Measurements from ENCODE around the gene PNLIPRP2. TPM values are rescaled to one million over a fixed set of nuclear protein-coding genes. Genes with fewer than 3 reads are reported as not detected.

The PNLIPRP2 gene
- total and polyA plus RNA-seq, 2 of the 8 experiments (the other 6 are each of a cell fraction or from before 2014, with no cell fraction given): 0.11 TPM; not detected in 1

- Histone ChIP-seq H3K18ac (ENCODE audit: extremely low read depth, low read length) (no peak overlapping the region), H3K4ac (replicated peaks; ENCODE audit: insufficient read length, low read depth, low read length) (no peak overlapping the region), H4K20me1 (replicated peaks in 1 of 2; ENCODE audit: control insufficient read depth in 1 of 2, insufficient read depth in 2 of 2, low read length in 2 of 2) (no peaks in the 10 kb centered on the region), H3K23ac (ENCODE audit: insufficient read length) (no peak overlapping the region), H3K27ac (ENCODE audit: low read depth, low read length) (no peak overlapping the region), H3K79me1 (ENCODE audit: low read depth, low read length) (no peaks in the 10 kb centered on the region), H3K79me2 (ENCODE audit: control insufficient read depth in 1 of 2, insufficient read depth in 2 of 2, low read length in 2 of 2) (no peaks in the 10 kb centered on the region), H4K5ac (ENCODE audit: insufficient read length, low read depth, low read length) (no peak overlapping the region), H3K36me3 (ENCODE audit: control insufficient read depth in 2 of 4, insufficient read depth in 4 of 4, low read length in 3 of 4) (peaks cover 0 to 9% (median 2%) of the 10 kb centered on the region in 4 experiments; a peak in 3 of 8 replicates), H2AK5ac (ENCODE audit: low read depth, low read length) (no peak overlapping the region), H2BK20ac (ENCODE audit: low read length) (no peak overlapping the region), H3K23me2 (ENCODE audit: low read depth, low read length) (no peaks in the 10 kb centered on the region; the same call in 1 of the 2 replicates), H4K91ac (replicated peaks; ENCODE audit: insufficient read length, low read length) (no peak overlapping the region), H3K27me3 (replicated peaks in 1 of 4; ENCODE audit: control insufficient read depth in 3 of 4, extremely low read depth in 1 of 4, insufficient read depth in 3 of 4, low read length in 3 of 4) (no peaks in the 10 kb centered on the region), H3K9ac (replicated peaks in 1 of 4; ENCODE audit: extremely low read depth in 1 of 4, low read depth in 3 of 4, low read length in 3 of 4) (no peak overlapping the region), H2BK120ac (replicated peaks; ENCODE audit: low read depth, low read length) (no peak overlapping the region), H2BK12ac (ENCODE audit: low read depth, low read length) (no peak overlapping the region), H3K14ac (ENCODE audit: insufficient read length) (no peak overlapping the region), H2AFZ (ENCODE audit: low read length) (no peak overlapping the region), H2BK5ac (ENCODE audit: low read depth, low read length) (no peak overlapping the region), H2BK15ac (ENCODE audit: low read length) (no peak overlapping the region; the same call in 1 of the 2 replicates), H3K4me2 (ENCODE audit: insufficient read depth in 1 of 2, low read depth in 2 of 2, low read length in 2 of 2) (no peak overlapping the region), H3K4me1 (replicated peaks in 1 of 4; ENCODE audit: control insufficient read depth in 3 of 4, insufficient read depth in 4 of 4, low read length in 3 of 4) (no peaks in the 10 kb centered on the region), H3K4me3 (ENCODE audit: extremely low read depth in 1 of 4, insufficient read depth in 2 of 4, low read depth in 3 of 4, low read length in 4 of 4) (no peak overlapping the region), H3K56ac (replicated peaks; ENCODE audit: insufficient read length, low read depth, low read length) (no peak overlapping the region), H4K8ac (ENCODE audit: extremely low read depth, insufficient read depth, low read length) (no peak overlapping the region), H3K9me3 (ENCODE audit: insufficient read depth in 2 of 2, low read depth in 1 of 2, low read length in 1 of 2) (no peaks in the 10 kb centered on the region)
- no peak for FAIRE-seq
- WGBS, 2 experiments (ENCODE audit: extremely low coverage in 1 of 2, insufficient coverage in 1 of 2, insufficient read length in 1 of 2, insufficient replicate concordance in 2 of 2, low coverage in 1 of 2, low lambda C conversion rate in 2 of 2, missing lambda C conversion rate in 1 of 2): 86% methylated on average over 5 of the region's 5 CpGs; no CpG with 5 or more reads in 1 of the 2 experiments
- DNase-seq (ENCODE audit: low read depth in 1 of 2, low spot score in 2 of 2): no peak
- TF ChIP-seq BCL11A (IDR thresholded peaks at IDR 0.05; ENCODE audit: low read depth in 2 of 2, low read length in 2 of 2) (no peak), SIX5 (IDR thresholded peaks at IDR 0.05; ENCODE audit: low read depth, low read length) (no peak), EGR1 (IDR thresholded peaks at IDR 0.05; ENCODE audit: borderline replicate concordance, low read depth, low read length) (no peak), KDM1A (IDR thresholded peaks at IDR 0.05; ENCODE audit: borderline replicate concordance, low read length) (no peak), CBX8 (IDR thresholded peaks at IDR 0.05; ENCODE audit: borderline replicate concordance, low read depth, low read length) (no peak), HDAC2 (IDR thresholded peaks at IDR 0.05; ENCODE audit: borderline replicate concordance in 1 of 2, low read depth in 2 of 2, low read length in 2 of 2) (no peak)
- ChIA-PET POLR2A (ENCODE audit: partially characterized antibody) (no interaction called here), CTCF (ENCODE audit: partially characterized antibody) (interaction anchor here (1.3 to 7.6 kb wide), 4 partner anchors 13 to 140 kb away, joined by 3 to 66 read pairs (median 4); no protein-coding TSS in a partner anchor)
These were observed 37.3 kb downstream of the PNLIPRP2 start for GRCh38 chr10:116657863-116658551.
